Measurements from ENCODE around the gene MEGF11.

The MEGF11 gene

DNA sequence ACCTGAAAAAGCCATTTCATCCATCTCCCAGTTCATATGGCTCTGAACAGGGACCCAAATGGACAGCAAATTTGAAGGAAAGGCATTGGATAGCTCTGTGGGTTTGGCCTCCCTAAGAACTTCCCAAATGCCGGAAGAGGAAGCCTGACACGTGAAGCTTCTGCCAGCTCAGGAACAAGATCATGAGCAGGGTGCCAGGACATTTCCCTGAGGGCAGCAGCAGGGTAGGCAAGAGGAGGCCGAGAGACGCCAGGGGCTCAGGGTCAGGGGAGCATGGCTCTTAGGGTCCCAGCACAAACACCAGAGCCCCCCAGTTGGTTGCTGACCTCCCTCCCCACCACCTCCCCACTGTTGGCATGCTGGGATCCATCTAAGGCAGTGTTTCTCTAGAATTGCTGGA lies 187.5 kb downstream of the MEGF11 start:
- DNase-seq (ENCODE audit: low spot score) = no peak

DNA sequence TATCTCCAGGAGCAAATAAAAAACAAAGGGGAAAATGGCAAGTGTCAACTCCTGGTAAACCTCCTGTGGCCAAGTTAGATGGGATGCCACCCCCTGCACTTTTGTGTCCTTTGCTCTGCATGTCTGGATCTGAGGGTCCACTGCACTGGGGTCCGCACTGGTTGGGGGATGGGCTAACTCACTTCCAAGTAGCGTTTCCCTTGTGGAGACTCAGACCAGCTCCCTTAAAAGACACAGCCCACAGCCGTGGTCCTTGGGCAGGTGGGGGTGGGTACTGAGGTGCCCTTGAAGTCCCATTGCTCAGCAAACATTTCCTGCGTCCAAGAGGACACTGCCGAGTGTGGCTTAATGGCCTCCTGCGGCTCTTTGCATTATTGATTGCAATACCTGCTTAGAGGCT lies 188.2 kb downstream of the MEGF11 start:
- no peak for DNase-seq (ENCODE audit: low spot score)

DNA sequence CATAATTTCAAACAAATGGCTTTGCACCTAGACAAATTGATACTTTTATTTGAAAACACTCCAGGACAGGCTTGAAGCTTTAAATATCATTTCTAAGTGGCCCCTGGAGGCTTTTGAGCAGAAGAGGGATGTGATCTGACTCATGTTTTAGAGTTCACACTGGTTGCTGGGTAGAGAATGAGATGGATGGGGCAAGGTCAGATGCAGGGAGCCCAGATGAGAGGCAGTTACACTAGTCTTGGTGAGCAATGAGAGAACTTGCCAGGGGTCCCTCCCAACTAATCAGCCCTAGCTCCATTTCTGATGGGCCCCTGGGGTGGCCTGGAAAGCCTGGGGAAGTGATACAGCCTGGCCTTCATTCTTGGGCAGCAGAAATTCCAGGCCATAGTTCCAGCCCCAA lies 190.4 kb downstream of the MEGF11 start:
- DNase-seq (ENCODE audit: low spot score) = no peak

DNA sequence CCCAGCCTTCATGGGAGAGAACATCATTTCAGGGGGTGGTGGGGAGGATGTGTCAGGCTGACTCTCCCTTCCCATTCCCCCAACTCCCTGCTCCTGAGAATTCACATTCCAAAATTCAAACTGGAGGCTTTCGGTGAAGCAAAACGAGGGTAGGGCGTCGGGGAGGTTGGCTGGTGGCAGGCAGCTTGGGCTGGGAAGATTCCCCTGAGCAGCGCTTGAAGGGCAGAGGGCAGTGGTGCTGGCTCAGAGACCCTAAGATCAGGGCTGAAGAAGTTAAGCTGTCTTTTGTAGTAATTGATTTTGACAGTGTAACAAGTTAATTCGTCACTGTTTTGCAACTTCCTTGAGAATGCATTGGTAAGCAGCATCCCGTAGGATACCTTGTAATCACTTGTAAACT lies 196.5 kb downstream of the MEGF11 start:
- DNase-seq (ENCODE audit: low spot score) = no peak

DNA sequence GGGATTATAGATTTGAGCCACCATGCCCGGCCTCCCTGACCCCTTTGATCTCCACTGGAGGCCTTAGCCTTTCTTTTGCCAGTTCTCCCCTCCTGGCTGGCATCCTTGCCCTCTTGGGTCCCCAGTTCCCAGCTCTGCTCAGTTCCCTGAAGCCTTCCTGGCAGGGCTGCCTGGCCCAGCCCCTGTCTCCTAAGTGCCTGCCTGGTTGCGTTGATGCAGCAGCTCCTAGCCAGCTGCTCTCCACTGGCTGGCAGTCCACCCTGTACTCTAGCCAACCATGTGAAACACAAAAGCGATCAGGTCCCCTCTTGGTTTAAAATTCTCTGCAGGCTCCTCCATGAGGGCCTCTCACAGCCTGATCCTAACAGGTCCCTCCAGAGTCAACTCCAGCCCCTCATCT lies 199.6 kb downstream of the MEGF11 start:
- no peak for DNase-seq (ENCODE audit: low spot score)

DNA sequence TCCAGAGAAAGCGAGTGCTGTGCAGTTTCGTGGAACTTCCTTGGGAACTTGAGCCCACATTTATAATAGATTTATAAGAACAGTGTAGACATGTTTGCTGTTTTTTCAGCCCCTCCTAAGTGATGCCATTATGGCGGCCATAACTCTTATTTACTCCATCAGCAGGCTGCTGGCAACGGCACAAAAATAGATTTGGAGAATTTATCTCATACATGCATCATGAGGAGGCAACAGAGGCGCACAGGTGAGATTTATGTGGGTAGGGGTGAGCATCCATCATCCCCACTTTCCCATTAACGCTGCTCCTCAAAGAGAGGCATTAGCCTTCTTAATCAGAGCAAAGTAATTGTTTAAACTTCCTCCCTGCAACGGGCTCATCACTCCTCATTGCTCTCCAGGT lies 201.7 kb downstream of the MEGF11 start:
- DNase-seq (ENCODE audit: low spot score) = no peak

DNA sequence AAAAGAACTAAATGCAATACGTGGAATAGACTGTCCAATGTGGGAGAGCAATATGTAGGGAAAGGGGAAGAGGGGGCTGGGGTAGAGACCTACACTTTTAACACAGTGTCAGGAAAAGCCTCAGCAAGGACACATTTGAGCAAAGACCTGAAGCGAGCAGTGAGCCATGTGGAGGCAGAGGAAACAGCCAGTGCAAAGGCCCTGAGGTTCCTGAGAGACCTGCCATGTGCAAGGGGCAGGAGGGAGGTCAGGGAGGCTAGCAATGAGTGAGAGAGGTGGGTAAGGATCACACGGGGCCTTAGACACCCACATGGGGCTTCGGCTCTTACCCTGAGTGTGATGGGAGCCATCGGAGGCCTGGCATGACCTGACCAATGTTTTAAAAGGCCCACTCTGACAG lies 203.3 kb downstream of the MEGF11 start:
- DNase-seq (ENCODE audit: low spot score) = no peak

DNA sequence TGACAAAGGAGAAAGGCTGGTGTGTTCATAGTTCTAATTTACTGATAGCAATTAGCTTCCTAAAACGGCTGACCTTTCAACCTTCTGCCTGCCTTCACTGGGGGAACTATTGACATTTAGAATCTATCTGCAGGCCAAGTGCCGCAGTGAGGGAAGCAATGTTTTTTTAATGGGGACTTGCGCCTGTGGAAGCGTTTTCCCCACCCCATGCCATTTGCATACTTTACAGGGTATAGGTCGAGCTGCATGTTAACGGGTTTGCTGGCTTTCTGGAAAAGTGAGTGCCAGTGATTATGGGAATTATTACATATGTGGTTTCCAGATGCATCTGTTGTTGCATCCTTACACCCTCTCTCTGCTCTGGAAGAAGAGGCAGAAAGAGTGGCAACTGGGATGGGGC lies 204.2 kb downstream of the MEGF11 start:
- no peak for DNase-seq (ENCODE audit: low spot score)

DNA sequence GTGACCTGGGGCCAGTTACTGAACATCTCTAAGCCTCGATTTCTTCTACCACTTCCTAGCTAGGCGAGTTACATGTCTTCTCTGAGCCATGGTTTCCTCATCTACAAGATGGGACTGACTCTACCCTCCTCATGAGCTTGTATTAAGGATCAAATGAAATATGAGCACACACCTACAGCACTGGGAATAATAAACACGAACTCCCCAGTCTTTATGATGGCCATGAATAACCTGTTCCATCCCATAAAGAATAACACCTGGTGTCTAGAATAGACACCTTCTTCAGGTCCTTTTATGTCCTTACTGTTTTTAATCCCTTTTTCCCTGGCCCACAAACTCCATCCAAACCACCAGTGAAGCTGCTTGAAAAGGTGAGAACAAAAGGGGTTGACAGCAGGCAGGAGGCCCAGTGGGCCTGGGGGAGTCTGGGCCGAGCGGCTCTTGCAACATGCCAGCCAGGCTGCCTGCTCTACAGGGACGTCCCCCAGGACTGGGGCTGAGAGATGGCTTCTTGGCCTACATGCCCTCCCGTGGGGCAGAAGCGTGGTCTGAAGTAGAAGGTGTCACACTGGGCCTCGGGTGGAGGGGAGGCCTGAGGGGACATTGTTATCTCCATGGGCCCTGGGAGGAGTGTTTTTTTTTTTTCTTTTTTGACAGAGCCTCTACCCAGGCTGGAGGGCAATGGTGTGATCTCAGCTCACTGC lies 206.1 kb downstream of the MEGF11 start:
- DNase-seq (ENCODE audit: low spot score) = no peak

DNA sequence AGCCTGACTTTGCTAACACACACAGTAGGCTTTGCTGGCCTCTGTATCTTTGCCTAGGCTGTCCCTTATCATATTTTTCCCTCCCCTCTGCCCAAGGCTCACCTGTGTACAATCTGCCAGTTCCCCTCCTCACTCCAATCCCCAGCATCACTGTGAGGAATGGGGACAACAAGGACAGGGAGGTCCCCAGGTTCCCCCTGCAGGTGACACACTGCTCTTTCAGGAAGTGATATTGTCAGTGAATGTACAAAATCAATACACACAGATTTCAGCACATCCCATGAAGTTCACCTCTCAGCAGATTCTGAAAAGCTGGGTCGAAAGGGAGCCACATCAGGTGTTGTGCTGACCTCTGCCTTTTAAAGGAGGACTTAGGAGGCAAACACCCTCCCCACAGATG lies 206.8 kb downstream of the MEGF11 start:
- no peak for DNase-seq (ENCODE audit: low spot score)

DNA sequence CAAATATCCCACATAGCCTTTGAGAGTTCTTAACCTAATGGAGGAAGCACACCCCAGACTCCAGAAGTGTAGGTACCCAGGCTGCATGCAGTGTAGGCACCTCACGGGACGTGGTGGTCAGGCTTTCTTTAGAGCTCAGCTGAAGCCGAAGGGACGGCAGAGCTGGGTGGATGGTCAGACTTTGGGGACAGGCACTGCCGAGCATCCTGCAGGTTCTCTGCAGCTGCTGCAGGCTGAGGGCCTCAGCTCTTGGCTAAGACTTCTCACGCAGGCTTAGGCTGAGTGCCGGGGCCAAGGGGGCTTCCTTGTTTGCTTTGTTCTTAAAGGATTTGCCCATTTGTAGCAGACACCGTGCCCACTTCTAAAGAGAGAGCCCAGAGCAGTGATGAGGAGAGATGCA lies 207.2 kb downstream of the MEGF11 start:
- DNase-seq (ENCODE audit: low spot score) = no peak

DNA sequence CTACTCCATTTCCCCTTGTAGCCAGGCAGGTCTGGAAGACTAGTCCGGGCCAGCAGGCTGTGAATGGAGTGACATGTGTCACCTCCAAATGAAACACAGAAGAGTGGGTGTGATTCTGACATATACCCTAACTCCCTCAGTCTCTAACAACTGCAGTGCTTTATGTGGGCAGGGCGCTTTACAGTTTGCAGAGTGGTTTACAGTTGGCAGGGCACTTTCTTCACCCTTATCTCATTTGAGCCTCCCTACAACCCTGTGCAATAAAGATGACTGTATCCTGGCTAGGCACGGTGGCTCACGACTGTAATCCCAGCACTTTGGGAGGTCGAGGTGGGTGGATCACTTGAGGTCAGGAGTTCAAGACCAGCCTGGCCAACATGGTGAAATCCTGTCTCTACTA lies 208.0 kb downstream of the MEGF11 start:
- no peak for DNase-seq (ENCODE audit: low spot score)

DNA sequence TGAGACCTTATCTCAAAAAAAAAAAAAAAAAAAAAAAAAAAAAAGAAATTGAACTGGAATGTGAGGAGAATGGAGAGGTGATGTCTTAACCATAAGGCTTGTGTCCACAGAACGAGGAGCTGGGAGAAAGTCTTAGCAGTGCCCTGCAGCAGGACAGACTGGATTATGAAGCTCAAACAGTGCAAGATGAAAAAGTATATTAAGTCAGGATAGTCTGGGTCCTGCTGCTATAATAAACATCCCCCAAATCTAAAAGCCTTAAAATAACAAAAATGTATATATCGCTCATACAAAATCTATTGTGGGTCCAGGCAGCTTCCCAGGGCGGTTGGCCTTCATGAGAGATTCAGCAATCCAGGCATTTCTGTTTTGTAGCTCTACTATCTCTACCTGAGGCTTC lies 208.7 kb downstream of the MEGF11 start:
- DNase-seq (ENCODE audit: low spot score) = no peak

DNA sequence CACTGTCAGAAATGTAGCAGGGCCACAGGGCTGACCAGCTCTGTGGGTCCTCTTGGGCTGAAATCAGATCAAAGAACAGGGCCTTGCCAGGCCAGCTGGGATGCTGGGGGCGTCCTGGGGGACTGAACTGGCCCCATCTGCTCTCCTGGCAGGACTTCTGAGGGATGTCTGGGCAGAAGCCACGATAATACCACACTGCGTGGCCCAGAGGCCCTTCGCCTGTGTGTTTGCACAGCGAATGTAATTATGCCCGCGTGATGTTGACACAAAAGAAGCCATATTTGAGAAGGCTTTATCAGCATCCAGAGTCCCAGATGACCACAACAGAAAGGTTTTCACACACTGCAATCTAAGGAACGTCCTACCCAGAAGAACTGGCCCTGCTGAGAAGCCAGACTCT lies 210.3 kb downstream of the MEGF11 start:
- no peak for DNase-seq (ENCODE audit: low spot score)

DNA sequence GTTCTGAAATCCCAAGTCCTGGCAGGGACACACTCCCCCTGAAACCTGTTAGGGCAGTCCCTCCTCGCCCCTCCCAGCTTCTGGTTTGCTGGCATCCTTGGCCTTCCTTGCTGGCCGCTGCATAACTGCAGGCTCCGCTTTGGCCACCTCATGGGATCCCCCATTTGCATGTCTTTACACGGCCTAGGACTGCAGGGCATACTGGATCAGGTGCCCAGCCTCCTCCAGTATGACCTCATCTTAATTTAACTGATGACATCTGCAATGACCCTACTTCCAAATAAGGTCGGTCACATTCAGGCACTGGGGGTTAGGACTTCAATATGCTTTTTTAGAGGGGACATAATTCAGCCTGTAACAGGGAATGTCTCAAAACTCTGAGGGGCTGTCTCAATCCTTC lies 210.9 kb downstream of the MEGF11 start:
- DNase-seq (ENCODE audit: low spot score) = no peak

DNA sequence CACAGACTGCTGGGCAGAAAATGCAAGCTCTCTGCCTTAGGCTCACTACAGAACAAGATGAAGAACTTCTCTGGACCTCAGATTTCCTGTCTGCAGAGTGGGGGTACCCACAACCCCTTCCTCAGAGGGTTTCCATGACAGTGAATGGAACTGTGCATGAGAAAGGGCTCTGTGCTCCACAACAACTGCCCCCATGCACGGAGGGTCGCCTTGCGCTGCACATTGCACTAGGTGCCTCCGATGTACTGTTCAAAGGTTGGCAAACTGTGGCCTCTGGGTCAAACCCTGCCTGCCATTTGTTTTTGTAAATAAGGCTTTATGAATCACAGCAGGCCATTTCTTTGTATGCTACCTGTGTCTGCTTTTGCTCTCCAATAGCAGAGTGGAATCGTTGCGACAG lies 212.3 kb downstream of the MEGF11 start:
- DNase-seq (ENCODE audit: low spot score) = no peak

DNA sequence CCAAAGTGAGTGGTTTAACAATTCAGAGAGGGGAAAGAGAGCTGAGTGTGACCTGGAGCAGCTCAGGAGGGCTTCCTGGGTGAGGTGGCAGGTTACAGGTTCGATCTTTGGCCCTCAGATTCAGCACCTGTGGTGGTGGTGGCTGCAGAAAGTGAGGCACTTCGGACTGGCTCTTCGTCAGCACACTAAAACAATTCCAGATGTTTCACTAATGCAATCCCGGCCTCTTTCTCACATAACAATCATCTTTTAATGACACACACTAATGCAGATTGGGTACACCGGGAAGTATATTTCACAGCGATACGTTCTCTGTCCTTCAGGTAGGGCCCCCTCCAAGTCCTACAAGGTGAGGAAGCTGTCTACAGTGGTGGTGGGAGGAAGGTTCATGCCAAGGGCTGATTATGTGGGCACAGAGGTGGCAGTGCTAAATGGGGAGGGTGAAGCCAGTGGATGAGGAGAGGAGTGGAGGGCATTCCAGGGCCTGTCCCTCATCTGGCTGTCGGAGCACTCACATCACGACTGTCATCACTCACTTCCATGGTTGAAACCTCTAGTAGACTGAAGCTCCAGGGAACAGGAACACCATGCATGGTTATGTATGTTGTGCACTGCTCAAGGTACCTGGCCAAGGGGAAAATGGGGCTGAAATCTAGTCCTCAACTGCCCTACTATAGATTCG lies 213.2 kb downstream of the MEGF11 start:
- DNase-seq (ENCODE audit: low spot score) = no peak

DNA sequence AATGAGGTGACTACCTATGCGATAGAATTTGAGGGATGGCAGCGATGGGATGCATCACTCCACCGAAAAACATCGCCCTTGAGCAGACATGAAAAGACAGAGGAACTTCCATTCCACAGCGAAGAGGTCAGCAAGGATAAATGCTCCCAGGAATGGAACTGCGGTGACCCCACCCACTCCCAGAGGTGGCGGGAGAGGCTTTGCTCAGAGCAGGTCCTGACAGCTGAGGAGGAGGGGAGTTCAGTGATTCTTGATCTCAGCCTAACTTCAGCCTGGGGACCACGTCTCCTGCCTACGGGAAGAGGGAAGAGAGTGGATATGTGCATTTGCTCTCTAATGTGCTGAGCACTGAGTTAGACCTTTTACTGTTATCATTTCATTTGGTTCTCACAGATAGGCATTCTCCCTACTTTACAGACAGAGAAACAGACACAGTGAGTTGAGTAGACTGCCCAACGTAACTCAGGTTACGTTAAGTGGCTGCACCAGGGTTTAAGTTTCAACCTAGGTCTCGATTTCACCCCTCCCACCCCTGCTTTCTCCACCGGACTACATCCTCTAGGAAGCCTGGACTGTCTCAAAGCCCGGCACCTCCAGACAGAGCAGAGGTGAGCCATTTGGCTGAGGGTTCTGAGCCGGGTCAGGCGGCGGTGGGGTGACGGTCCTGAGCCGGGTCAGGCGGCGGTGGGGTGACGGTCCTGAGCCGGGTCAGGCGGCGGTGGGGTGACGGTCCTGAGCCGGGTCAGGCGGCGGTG lies 214.3 kb downstream of the MEGF11 start:
- DNase-seq (ENCODE audit: low spot score) = no peak

DNA sequence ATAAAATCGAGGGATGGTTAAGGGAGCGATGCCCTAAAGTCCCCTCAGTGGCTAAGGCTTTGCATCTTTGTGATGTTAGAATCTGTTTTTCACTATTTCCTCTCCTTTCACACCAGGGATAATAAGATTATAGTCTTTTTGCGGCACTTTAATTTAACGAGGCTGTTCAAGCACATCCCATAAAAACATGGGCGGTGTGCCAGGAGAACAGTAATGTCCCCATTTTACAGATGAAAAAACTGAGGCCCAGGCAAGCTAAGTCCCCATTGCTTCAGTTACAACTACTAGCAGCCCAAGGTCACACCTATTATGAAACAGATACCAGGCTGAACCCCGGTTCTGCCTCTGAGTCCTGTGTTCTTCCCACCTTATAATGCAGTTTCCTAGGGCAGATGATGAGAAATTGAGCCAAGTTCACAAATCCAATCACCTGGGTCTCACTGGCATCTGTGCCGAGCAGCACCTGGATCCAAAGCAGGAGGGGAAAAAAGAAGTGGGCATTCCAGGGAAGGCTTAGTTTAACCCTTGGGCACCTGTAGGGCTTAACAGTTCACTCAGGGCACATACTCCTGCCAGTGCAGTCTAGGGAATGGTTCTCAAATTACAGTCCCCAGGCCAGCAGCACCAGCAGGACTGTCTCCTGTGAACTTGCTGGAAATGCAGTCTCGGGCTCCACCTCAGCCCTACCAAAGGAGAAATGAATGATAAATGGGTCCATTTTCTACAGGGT lies 215.0 kb downstream of the MEGF11 start:
- no peak for DNase-seq (ENCODE audit: low spot score)

DNA sequence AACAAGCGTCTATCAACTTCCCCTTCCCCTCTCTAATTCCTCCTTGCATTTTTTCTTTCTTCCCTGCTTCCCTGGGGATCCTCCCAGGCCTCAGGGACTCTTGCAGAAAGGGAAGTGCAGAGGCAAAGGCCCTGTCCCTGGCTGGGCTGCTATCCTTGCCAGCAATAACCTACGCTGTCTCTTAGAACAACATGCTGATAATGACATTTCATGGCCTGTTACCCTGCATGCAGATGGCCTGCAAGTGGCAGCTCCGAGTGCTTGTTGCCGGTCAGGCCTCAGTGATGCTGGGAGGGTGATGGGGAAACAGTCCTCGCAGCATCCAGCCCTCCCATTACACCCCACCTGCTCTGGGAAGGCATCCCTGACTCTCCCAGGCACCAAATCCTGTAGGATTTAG lies 216.7 kb downstream of the MEGF11 start:
- peak; percentile 18 for DNase-seq (ENCODE audit: low spot score)

DNA sequence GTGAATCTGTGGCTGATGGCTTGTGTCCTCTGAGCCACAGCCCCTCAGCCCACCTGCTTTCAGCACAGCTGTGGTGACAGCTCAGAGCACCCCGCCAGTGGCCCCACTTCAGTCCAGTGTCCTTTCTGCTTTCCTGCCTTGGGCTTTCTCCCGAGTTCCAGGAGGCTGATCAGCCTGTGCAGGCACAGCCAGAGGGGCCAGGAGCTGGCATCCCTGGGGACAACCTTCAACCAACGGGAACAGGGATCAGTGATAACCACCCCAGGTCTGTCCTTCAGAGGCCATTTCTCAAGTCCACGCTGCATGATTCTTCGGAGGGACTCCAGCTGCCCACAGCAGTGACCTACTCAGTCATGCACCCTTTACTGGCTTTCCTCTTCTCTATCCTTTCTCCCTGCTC lies 217.6 kb downstream of the MEGF11 start:
- DNase-seq (ENCODE audit: low spot score) = no peak

DNA sequence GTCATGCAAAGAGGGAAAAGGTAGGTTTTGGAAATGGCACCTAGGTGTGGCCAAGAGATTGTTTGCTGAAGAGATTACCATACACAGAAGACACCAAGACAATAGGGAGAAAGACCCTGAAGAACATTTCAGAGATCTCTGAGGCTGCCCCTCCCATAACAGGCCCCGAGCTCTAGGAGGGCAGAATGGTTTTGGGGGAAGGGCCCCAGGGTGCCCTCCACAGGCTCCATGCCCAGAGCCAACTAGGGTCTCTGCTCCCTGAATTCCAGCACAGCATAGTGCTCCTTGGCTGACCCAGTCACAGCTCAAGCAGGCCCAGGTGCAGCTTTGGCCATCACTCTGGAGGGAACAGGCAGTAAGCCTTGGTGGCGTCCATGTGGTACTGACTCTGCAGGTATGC lies 220.4 kb downstream of the MEGF11 start:
- no peak for DNase-seq (ENCODE audit: low spot score)
